GM12864 (cell line): ENCODE results near the gene RNPEP.
"Not testable (repeated sequence)": the region's sequence is repeated elsewhere in the genome, so short reads cannot be mapped to it uniquely, and the experiment has no call there.

Experiments used
- DNase-seq: peaks from one replicate; pipeline ENCODE4 v3.0.0-alpha.2; 2011; ENCODE audit warnings: low read depth
- H3K4me3 ChIP-seq: 2 replicates; pipeline ENCODE4 v1.5.1; 2011; ENCODE audit warnings: mild to moderate bottlenecking, low read depth, low read length, control low read depth
- TF ChIP-seq, protein P1 (sequence below): IDR thresholded peaks from 2 replicates; pipeline ENCODE4 v1.5.1; 2011; ENCODE audit warnings: low read depth, mild to moderate bottlenecking, moderate library complexity, low read length, control low read depth, inconsistent platforms; ENCODE audit errors: missing control alignments

The RNPEP gene

GRCh38 chr1:202014915-202015661, 32.6 kb downstream of the RNPEP start:
- TF ChIP-seq, protein P1, sequence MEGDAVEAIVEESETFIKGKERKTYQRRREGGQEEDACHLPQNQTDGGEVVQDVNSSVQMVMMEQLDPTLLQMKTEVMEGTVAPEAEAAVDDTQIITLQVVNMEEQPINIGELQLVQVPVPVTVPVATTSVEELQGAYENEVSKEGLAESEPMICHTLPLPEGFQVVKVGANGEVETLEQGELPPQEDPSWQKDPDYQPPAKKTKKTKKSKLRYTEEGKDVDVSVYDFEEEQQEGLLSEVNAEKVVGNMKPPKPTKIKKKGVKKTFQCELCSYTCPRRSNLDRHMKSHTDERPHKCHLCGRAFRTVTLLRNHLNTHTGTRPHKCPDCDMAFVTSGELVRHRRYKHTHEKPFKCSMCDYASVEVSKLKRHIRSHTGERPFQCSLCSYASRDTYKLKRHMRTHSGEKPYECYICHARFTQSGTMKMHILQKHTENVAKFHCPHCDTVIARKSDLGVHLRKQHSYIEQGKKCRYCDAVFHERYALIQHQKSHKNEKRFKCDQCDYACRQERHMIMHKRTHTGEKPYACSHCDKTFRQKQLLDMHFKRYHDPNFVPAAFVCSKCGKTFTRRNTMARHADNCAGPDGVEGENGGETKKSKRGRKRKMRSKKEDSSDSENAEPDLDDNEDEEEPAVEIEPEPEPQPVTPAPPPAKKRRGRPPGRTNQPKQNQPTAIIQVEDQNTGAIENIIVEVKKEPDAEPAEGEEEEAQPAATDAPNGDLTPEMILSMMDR: no peak
- H3K4me3 ChIP-seq: no peak overlapping the region
- DNase-seq: no peak

- H3K4me3 ChIP-seq: no peak overlapping the region
- no peak for DNase-seq
- TF ChIP-seq, protein P1: no peak
Measured at GRCh38 chr1:202015662-202015937, 33.2 kb downstream of the RNPEP start.

DNA sequence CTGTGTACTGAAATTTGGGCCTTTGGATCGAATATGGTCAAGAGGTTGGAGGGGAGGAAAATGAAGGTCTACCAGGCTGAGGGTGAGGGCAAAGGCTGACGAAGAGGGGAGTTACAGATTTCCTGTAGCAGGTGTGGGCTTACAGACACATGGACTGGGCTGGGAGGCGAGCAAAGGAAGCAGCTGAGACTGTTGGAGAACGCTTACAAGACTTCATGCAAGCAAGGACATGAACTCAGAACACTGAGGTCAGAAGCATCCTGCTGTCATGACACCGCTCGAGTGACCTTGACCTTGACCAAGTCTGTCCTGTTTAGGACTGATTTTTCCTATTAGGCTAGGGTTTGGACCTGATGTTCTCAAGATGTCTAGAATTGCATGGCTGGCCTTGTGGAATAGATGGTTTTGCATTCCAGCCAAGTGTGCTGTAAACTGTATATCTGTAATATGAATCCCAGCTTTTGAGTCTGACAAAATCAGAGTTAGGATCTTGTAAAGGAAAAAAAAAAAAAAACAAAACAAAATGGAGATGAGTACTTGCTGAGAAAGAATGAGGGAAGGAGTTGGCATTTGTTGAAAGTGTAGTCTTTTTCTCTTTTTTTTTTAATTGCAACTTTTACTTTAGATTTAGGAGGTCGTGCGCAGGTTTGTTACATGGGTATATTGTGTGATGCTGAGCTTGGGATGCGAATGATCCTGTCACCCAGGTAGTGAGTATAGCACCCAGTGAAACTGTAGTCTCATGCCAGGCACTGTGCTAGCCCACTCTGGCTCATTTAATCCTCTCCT, 33.8 kb downstream of the RNPEP start:
- H3K4me3 ChIP-seq: no peak overlapping the region
- TF ChIP-seq, protein P1: no peak
- DNase-seq: no peak

GRCh38 chr1:202016811-202017748, 34.6 kb downstream of the RNPEP start:
- TF ChIP-seq, protein P1: no peak
- no peak overlapping the region for H3K4me3 ChIP-seq
- DNase-seq: no peak

DNA sequence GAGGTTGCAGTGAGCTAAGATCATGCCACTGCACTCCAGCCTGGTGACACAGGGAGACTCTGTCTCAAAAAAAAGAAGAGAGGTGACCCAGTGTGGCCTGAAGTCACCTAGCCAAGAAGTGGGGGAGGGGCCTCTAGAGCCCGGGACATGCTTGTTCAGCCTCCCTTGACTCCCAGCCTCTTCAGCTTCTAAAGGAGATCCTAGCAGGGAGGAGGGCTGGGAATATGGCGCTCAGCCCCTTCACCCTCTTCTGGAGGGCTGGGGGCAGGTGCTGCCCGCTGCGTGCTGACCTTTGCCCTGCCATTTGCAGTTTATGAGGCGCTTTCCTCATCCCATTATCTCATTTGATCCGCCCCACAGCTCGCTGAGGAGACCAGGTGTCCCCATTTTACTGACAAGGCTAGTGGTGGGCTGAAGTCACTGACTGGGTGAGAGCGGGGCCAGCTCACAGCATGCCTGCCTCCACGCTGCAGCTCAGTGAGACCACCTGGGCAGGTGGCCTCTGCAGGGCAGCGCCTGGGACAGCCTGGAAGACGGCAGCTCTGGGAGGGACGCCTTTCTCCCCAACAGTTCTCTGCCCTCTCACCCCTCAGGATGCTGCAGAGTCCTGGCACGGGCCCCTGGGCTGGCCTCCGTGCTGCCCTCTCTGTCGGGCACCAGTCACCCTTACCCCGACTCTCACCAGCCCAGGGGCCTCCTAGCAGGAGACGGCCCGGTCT, 35.5 kb downstream of the RNPEP start:
- TF ChIP-seq, protein P1: no peak
- no peak for DNase-seq
- no peak overlapping the region for H3K4me3 ChIP-seq

- no peak overlapping the region for H3K4me3 ChIP-seq
- TF ChIP-seq, protein P1: no peak
- DNase-seq: no peak
Measured at GRCh38 chr1:202018468-202019234, 36.2 kb downstream of the RNPEP start.

- DNase-seq, H3K4me3 ChIP-seq: not testable (repeated sequence)
Measured at GRCh38 chr1:202019235-202019558, 36.7 kb downstream of the RNPEP start.
